Fibroblast of pulmonary artery (primary cell): ENCODE results near the gene HAPLN2.
"Not testable (repeated sequence)": the region's sequence is repeated elsewhere in the genome, so short reads cannot be mapped to it uniquely, and the experiment has no call there.

ENCODE experiments used
- DNase-seq: peaks from one replicate; pipeline ENCODE4 v3.0.0-alpha.2; 2010; ENCODE audit warnings: low read depth
- H3K4me3 ChIP-seq: replicated peaks from 2 replicates; pipeline ENCODE4 v1.5.1; 2011; ENCODE audit warnings: low read depth, mild to moderate bottlenecking, control low read depth, low read length, moderate library complexity
- CTCF ChIP-seq: IDR thresholded peaks from 2 replicates; pipeline ENCODE4 v1.5.1; 2011; ENCODE audit warnings: mild to moderate bottlenecking, control low read depth, low read length, inconsistent platforms; ENCODE audit errors: missing control alignments

Gene HAPLN2

GRCh38 chr1:156602557-156602993, 16.6 kb upstream of the HAPLN2 start:
- no peak overlapping the region for H3K4me3 ChIP-seq
- TF ChIP-seq CTCF, result peak; percentile 39
- no peak for DNase-seq

GRCh38 chr1:156607344-156607743, 11.9 kb upstream of the HAPLN2 start:
- not testable (repeated sequence) for H3K4me3 ChIP-seq, DNase-seq

GRCh38 chr1:156608036-156608674, 11.1 kb upstream of the HAPLN2 start:
- DNase-seq, result peak; percentile 84
- no peak overlapping the region for H3K4me3 ChIP-seq

GRCh38 chr1:156608981-156609380, 10.2 kb upstream of the HAPLN2 start:
- peak; percentile 57 for TF ChIP-seq CTCF
- no peak for DNase-seq
- H3K4me3 ChIP-seq, result no peak overlapping the region

More at GRCh38 chr1:156608036-156608674, 11.1 kb upstream of the HAPLN2 start:
- peak; percentile 90 for TF ChIP-seq CTCF

GRCh38 chr1:156610072-156610471, 9.1 kb upstream of the HAPLN2 start:
- H3K4me3 ChIP-seq, DNase-seq: not testable (repeated sequence)

- no peak overlapping the region for H3K4me3 ChIP-seq
- DNase-seq, result no peak
- no peak for TF ChIP-seq CTCF
Observed at GRCh38 chr1:156612666-156613065, 6.5 kb upstream of the HAPLN2 start.

- TF ChIP-seq CTCF, result no peak
- no peak overlapping the region for H3K4me3 ChIP-seq
- DNase-seq, result no peak
Observed at GRCh38 chr1:156615946-156616345, 3.3 kb upstream of the HAPLN2 start.

- TF ChIP-seq CTCF, result peak; percentile 18
- H3K4me3 ChIP-seq, result no peak overlapping the region
- peak; percentile 64 for DNase-seq
Observed at GRCh38 chr1:156616463-156616862, 2.8 kb upstream of the HAPLN2 start.
